A549 (cell line): Measurements from ENCODE around the gene TREML1.

Experiments
- CBX8 ChIP-seq: fragments of 200-600 bp; sonication (generic); IDR thresholded peaks from 2 replicates; pipeline ENCODE4 v1.6.1; 2016
- EP300 ChIP-seq, 2 experiments: fragments of >200 bp; sonication (Bioruptor Twin); formaldehyde crosslinking; IDR thresholded peaks; 2 replicates in 1 of 2; 3 replicates in 1 of 2; pipeline ENCODE4 v1.6.1; 2016 to 2017
- JUN ChIP-seq, 2 experiments: fragments of >200 bp; sonication (Bioruptor Twin); formaldehyde crosslinking; IDR thresholded peaks; 2 replicates in 1 of 2; 3 replicates in 1 of 2; pipeline ENCODE4 v1.6.1; 2016 to 2017
- POLR2A ChIP-seq: IDR thresholded peaks from 2 replicates; pipeline ENCODE4 v1.6.1; 2012; ENCODE audit warnings: mild to moderate bottlenecking, low read length
- TF ChIP-seq, protein P1 (sequence below): fragments of >200 bp; sonication (Bioruptor Twin); formaldehyde crosslinking; IDR thresholded peaks from 3 replicates; pipeline ENCODE4 v1.5.1; 2016

DNA sequence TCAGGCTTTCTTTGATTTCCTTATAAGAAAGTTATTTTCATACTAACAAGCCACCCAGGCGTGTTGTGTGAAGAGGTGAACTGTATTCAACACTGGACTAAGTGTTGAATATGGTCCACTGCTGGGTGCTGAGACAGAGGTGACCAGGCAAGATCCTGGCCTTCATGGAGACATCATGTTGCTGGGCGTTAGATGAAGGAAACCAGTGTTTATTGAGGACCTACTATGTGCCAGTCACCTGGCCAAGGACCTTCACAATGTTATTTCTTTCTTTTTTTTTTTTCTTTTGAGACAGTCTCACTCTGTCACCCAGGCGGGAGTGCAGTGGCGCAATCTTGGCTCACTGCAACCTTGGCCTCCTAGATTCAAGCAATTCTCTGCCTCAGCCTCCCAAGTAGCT lies 1.9 kb upstream of the TREML1 start:
- TF ChIP-seq, protein P1, sequence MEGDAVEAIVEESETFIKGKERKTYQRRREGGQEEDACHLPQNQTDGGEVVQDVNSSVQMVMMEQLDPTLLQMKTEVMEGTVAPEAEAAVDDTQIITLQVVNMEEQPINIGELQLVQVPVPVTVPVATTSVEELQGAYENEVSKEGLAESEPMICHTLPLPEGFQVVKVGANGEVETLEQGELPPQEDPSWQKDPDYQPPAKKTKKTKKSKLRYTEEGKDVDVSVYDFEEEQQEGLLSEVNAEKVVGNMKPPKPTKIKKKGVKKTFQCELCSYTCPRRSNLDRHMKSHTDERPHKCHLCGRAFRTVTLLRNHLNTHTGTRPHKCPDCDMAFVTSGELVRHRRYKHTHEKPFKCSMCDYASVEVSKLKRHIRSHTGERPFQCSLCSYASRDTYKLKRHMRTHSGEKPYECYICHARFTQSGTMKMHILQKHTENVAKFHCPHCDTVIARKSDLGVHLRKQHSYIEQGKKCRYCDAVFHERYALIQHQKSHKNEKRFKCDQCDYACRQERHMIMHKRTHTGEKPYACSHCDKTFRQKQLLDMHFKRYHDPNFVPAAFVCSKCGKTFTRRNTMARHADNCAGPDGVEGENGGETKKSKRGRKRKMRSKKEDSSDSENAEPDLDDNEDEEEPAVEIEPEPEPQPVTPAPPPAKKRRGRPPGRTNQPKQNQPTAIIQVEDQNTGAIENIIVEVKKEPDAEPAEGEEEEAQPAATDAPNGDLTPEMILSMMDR, result no peak
- no peak for TF ChIP-seq POLR2A
- no peak for TF ChIP-seq CBX8
- TF ChIP-seq JUN (IDR thresholded peaks at IDR 0.05), result no peak
- no peak for TF ChIP-seq EP300 (IDR thresholded peaks at IDR 0.05)
